HG02588 (cell line): ENCODE results near the gene UNC93A.

Source experiments
- ATAC-seq: cut with Tn5 transposase; IDR thresholded peaks from one replicate; pipeline ENCODE4 v1.9.1; 2021; ENCODE audit warnings: mild to moderate bottlenecking, moderate library complexity; ENCODE audit not compliant: unreplicated experiment

UNC93A gene

DNA sequence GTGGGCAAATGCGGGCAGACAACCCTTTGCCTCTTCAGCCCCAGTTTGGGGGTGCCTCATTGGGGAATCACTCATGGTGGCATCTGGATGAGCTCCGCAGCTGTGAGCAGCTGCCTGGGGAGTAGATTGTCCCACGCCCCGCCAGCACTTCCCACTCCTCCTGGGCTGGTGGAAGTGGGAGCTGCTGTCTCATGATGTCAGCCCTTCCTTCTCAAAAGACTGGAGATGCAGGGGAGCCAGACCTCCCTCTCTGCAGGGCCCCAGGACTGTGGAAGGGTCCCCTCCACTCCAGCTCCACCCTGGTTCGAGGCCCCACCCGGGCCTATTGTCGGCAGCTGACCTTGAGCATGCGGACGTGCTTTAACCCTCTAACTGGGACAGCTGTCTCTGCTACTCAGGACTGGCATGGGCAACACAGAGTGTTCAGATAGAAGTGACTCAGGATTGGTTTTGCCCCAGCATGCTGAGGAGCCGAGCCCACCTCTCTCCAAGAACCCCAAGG is 2.0 kb downstream of the UNC93A start:
- no peak for ATAC-seq

DNA sequence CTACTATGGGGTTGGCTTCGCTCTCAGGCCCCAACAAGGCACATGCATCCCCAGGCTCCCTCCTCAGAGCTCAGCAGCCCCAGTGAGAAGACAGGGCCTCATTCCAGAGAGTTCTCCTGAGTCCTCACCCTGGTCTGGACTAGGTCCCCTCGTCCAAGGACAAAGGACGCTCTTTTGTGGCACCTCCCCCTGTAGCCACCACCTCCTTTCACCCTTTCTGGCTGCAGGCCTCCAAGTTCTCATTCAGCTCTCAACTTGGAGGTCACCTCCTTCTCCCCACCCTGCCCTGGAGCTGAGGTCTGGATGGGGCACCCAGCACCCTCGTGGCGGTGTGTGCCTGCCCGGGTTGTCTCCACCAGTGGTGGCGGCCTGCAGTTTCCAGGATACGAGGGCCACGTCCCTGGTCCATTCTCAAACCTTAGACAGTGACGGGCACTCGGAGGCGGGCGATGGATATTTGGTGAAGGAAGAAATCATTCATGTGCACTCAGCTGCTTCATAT is 2.5 kb downstream of the UNC93A start:
- ATAC-seq: no peak

DNA sequence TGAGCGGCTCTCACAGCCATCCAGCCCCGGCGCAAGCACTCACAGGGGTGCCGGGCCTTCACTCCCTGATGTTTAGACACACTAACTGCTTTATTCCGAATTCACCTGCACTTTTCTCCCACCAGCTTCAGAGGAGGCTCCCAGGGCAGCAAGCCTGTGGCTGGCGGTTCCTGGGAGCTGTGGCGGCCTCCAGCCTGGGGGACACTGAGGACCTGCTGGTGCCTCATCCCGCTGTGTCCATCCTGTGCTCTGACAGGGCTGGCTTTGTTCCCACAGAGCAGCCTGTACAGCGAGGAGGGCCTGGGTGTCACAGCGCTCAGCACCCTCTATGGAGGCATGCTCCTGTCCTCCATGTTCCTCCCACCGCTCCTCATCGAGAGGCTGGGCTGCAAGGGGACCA is 3.1 kb downstream of the UNC93A start:
- ATAC-seq: no peak

DNA sequence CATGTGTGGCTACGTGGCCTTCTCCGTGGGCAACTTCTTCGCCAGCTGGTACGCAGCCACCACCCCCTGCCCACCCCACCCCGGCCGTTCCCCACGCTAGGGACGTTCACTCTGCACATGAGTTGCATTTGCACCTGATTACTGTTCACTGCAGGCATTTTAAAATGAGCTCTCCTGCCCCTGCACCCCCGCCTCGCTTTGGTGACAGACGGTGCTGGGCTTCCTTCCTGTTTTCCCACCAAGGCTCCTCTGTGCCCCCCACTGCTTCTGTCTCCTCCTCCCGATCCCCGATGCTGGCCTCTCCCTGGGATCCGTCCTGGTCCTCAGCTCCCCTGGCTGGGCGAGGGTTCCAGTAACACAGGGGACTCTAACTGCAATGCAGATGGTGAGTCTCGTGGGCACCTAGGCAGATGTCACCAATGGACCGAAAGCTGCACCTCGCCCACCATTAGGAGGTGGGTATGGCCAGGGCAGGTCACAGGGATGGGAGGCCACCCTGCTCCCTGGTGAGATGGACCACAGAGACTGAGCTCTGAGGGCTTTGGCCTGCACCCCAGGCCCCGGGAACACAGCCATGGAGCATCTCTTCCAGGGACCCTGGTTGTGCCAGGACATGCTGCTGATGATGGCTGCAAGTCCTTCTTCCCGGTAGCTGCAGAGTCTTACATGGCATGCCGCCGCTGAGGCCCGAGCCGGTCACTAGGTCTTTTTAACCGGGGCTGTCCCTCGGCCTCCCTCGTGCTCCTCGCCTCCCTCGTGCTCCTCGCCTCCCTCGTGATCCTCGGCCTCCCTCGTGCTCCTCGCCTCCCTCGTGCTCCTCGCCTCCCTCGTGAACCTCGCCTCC is 3.8 kb downstream of the UNC93A start:
- ATAC-seq: no peak

DNA sequence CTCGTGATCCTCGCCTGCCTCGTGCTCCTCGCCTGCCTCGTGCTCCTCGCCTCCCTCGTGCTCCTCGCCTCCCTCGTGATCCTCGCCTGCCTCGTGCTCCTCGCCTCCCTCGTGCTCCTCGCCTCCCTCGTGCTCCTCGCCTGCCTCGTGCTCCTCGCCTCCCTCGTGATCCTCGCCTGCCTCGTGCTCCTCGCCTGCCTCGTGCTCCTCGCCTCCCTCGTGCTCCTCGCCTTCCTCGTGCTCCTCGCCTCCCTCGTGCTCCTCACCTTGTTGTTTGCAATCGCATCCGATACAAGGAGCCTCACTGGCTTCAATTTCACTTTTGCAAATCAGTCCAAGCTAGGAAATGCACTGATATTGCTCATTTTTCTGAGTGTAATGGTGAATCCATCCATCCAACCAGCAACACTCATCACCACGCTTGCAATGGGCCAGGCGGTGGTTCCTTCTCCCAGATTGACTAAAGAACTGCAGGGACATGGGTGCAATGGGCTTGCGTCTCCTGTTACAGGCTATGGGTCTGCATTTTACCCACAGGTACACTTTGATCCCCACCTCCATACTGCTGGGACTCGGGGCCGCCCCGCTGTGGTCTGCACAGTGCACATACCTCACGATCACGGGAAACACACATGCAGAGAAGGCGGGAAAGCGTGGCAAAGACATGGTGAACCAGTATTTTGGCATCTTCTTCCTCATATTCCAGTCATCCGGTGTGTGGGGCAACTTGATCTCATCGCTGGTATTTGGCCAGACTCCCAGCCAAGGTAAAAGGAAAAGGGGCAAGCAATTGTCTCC is 4.6 kb downstream of the UNC93A start:
- no peak for ATAC-seq

DNA sequence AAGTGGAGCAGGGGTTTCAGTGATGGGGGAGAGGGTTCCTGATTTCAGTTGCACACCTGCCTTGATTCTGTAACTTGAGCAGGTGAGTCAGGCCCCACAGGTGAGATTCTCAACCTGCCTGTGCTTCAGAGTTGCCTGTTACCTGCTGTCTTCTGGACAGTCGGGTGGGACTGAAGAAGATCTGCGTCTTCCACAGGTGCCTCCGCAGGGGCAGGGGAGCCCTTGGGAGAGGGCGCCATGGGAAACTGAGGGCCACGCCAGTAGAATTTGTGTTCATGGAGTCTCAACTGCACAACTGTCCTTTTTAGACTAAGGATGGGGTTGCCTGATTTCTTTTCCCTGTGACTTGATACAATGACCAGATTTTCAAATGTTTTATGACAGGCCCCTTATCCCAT is 5.2 kb downstream of the UNC93A start:
- no peak for ATAC-seq

DNA sequence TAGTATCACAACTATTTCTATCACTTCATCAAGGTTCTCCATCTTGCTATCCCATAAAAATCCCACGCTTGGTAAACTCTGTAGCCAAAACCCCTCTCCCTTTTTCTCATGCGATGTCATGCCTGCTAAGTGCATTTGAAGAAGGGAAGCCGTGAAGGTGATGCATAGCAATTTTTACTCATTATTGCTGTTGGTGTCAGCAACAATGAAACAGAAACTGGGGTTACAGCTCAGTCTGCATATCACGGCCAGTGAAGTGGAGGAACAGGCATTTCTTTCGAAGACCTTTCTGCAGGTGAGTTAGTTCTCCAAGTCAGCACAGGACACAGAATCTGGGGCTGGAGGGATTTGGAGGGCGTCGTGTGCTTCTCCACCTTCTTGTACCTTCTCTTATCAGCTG is 5.8 kb downstream of the UNC93A start:
- no peak for ATAC-seq

DNA sequence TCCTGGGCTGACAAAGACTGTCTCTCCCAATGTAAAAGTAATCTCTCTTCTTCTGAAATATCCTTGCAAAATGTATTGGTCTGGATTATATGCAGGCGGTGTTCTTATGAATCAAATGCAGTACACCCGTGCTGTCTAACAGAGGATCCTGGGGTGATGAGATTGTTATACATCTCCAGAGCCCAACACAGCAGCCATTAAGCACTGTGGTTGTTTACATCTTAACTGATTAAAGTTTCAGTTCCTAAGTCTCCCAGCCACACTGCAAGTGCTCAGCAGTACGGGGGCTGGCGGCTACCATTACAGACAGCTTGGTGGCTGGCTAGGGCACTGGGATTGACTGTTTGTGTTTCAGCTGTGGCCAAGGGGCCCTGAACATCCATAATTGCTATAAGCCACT is 7.0 kb downstream of the UNC93A start:
- no peak for ATAC-seq

DNA sequence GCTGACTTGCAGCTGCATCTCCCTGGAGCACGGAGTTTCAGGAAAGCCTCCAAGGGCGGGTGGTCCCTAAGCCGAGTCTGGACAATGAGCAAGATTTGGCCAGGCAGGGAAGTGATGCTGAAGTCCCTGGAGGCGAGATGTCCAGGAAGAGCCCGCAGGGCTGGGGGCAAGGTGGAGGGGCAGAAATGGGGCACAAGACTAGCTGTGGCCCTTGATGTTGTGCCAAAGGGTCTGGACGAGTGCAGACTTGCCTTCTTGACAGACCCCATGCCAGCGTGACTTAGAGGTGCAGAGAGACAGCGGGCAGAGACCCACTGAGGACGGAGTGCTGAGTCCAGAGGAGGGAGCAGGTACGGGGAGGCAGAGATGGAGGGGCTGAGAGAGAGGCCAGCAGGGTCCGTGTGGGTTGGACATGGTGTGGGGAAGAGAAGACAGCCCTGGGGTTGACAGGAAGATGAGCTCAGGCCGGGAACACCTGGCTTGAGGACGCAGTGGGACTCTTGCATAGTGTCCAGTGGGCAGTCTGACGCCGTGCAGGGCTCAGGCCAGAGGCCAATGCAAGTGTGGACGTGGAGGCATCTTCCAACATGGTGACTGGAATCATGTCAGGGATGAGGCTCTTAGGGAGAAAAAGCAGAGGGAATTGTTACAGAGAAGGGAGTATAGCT is 8.7 kb downstream of the UNC93A start:
- no peak for ATAC-seq

DNA sequence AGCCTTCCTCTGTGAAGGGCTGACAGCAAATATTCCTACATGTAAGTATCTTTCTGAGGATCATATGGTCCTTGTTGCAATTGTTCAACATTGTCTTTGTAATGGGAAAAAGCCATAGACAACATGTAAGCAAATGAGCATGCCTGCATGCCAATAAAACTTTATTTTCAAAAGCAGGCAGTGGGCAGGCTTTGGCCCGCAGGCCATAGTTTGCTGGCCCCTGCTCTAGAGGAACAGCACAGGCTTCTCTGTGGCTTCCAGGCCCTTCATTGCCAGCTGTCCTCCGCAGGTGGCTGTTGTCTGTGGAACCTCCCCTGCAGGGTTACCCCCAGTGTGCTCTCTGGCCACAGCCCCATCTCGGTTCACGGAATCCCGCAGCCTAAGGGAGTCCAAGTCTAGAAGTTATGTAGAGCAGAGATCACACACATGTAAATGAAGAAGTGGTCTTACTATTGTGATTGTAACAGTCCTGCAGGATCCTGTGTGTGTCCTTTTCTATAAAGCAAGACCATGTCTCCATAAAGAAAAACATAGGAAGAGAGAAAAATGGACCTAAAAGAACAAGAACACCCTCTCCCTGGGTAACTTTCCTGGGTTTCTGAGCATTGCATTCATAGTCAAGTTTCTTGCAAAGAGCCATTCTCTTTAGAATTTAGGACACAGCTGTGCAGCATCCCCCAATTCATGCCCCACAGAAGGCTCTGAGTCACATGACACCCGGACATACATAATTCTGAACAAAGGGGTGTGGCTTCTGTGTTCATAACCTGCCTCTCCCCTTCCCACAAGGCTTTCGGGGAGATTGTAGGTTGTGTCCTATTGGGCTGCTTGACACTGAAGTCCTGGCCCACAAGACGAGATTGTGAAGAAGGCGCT is 10.0 kb downstream of the UNC93A start:
- ATAC-seq: no peak

DNA sequence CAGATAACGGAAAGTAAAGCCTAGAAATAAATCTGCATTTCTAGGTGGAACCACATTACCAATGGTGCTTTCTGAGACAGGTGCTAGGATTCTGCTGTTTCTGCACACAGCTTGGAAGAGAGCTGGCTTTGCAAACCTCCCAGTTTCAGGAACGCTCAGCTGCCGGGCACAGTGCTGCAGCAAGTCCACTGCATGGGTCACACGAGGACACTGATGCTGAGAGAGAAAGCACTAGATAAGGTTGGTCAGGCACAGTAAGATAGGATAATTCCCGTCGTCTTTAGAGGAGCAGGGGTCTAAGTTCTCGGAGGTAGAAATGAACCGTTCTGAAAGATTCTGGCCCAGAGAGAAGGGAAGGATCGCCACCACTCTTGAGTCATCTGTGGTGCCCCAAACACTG is 11.0 kb downstream of the UNC93A start:
- no peak for ATAC-seq

DNA sequence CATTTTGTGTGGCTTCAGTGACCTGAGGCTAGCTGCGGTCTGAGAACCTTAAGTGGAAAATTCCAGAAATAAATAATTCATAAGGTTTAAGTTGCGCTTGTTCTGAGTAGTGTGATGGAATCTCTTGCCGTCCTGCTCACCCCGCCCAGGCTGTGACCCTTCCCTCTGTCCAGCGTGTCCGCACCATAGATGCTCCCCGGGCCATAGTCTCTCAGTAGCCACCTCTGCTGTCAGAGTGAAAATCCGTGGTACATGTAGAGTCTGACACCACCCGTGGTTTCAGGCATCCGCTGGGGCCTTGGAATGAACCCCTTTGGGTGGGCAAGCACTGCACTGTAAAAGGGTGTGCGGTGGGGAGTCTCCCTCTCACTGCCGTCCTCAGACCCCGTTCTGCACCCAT is 11.7 kb downstream of the UNC93A start:
- ATAC-seq: no peak

DNA sequence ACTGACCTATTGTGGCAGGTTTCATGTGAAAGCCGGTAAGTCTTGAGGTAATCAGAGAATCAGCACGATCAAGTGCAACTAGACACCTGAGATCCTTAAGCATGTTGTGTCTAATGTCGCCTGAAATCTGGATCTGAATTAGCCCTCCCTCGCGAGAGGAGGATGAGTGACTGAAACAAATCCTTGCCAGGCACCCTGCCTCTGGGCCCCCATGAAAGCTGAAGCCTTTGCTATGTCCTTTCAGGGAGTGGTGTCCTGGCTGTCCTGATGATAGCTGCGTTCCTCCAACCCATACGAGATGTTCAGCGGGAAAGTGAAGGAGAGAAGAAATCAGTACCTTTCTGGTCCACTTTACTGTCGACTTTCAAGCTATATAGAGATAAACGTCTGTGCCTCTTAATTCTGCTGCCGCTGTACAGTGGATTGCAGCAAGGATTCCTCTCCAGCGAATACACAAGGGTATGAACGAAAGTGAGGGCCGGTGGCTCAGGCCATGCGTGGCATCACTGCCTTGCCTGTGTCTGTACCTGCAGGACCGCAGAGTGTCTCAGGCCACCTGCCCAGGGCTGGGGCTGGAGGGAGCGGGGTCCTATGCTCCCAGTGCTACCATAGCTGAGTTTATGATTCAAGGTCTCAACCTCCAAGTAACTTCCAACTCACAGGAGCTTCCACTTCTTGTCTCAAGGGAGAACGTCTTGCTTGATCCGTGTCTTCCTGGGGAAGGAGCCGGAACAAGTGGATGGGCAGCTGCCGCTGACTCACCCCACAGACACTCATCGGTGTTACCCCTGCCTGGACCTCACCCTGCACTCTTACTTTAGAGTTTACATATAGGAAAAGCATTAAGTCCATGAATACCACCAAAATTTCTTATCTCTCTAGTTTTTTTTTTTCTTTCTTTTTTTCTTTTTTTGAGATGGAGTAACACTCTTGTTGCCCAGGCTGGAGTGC is 12.8 kb downstream of the UNC93A start:
- no peak for ATAC-seq

DNA sequence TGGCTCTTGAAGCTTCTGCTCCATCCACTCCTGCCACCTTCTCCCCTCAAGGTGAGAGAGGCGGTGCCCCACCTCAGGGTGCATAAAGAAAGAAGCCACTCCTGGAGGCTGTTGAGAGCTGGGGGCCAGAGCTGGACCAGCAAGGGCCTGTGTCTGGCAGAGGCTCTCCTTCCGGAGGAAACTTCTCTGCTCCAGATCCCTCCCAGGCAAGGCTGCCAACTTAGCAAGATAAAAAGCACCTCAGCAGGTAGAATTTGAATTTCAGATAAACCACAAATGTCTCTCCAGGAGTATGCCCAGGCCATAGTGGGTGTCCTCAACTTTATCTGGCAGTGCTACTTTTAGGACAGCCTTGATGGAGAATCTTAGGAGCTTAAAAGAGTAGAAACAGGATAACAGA is 13.8 kb downstream of the UNC93A start:
- no peak for ATAC-seq

DNA sequence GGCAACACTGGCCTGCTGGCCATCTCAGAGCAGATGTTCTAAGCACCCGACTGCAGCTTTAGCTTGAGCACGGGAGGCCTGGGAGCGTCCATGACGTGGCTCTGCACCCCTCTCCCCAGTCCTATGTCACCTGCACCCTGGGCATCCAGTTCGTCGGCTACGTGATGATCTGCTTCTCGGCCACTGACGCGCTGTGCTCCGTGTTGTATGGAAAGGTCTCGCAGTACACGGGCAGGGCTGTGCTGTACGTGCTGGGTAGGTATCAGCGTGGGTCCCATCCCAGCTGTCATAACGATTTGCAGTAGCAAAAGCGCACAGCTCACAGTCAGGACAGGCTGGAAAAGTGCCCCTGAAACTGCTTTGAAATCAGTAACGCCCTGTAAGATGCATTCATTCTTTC is 14.7 kb downstream of the UNC93A start:
- no peak for ATAC-seq

DNA sequence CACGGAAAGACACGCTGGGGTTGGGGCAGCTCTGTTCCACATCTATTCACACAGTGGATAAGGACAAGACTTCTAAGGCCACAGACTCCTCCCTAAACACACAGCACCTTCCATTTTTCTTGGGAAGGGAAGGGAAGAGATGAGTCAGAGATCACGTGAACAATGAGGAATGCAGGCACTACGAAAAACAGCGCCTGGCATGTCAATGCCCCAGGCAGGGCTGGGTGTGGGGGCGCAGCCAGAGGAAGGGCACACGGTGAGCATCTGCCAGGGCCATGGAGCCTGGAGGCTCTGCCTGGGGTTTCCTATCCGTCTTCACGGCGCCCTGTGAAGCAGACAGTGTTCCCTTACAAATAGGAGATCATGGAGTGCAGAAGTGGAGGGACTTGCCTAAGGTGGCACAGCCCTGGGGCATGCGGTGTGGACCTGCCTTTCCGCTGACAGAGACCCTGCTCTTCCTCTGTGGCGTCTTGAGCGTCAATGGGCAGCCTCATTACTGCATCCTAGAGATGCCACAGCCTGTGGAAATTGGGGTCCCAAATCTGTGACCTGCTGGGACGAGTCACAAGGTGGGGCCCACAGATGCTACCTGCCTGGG is 15.4 kb downstream of the UNC93A start:
- ATAC-seq: no peak

DNA sequence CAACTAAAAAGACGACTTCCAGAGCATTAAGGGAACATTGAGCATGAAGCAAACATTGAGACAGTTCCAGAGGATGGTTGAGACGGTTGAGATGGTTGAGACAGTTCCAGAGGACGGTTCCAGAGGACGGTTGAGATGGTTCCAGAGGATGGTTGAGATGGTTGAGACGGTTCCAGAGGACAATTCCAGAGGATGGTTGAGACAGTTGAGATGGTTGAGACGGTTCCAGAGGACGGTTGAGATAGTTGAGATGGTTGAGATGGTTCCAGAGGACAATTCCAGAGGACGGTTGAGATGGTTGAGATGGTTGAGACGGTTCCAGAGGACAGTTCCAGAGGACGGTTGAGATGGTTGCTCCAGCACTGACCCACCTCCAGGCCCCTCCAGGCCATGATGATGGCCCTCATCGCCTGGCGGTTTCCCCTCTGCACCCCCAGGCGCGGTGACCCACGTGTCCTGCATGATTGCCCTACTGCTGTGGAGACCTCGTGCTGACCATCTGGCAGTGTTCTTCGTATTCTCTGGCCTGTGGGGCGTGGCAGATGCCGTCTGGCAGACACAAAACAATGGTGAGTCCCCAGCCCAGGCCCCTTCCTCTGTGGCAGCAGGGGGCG is 16.3 kb downstream of the UNC93A start:
- no peak for ATAC-seq

DNA sequence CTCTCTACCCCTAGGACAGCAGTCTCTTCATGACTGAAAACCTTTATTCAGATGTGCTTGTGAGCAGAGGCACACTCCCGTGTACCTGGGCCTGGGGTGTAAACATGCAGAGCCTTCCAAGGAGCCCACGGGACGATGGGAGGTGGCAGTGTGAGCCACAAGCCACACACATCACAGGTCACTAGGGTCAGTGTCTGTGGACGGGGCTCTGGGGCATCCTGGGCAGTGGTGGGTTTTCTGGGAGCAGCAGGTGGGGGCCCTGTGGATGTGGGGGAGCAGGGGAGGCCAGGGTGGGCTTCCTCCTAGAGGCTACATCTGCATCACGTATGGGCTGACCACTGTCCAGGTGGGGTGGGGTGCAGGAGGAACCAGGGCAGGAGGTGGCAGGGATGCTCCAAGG is 17.1 kb downstream of the UNC93A start:
- no peak for ATAC-seq
